Right lobe of liver (tissue), 6 donors: ENCODE data around the gene CTSW. TPM values are rescaled to one million over a fixed set of nuclear protein-coding genes. Genes with fewer than 3 reads are reported as not detected.
A peak's percentile ranks its signal among the peaks of the same experiment; 100 is the strongest.

ENCODE experiments used
- ATAC-seq, 4 donors: fragments of 200-7000 bp; cut with Tn5 transposase; one replicate each; pipeline ENCODE4 v1.9.1; 2020; ENCODE audit warnings: mild to moderate bottlenecking in 4 of 4, moderate library complexity in 4 of 4
- DNase-seq, 3 donors: peaks; one replicate each; pipeline ENCODE4 v3.0.0-alpha.2; 2020
- H3K27ac ChIP-seq, 3 donors: fragments of 200-600 bp; one replicate each; pipeline ENCODE4 v1.8.0; 2022
- H3K27me3 ChIP-seq, 2 donors: fragments of 200-600 bp; one replicate each; pipeline ENCODE4 v1.8.0; 2022
- H3K36me3 ChIP-seq, 4 donors: fragments of 200-600 bp; sonication (generic) in 1 of 4; one replicate each; pipeline versions ENCODE4 v1.5.1 to v1.8.0; 2017 to 2022; ENCODE audit warnings: control low read depth in 1 of 4
- H3K4me1 ChIP-seq, 4 donors: fragments of 200-600 bp; sonication (generic) in 1 of 4; one replicate each; pipeline versions ENCODE4 v1.5.1 to v1.8.0; 2017 to 2022; ENCODE audit warnings: control low read depth in 1 of 4
- H3K4me3 ChIP-seq, 3 donors: fragments of 200-600 bp; one replicate each; pipeline ENCODE4 v1.8.0; 2022
- H3K9me3 ChIP-seq, 4 donors: fragments of 200-600 bp; sonication (generic) in 1 of 4; one replicate each; pipeline versions ENCODE4 v1.5.1 to v1.8.0; 2017 to 2022; ENCODE audit warnings: control low read depth in 1 of 4
- POLR2A ChIP-seq: fragments of 450-650 bp; IDR thresholded peaks from one replicate; pipeline ENCODE4 v1.6.1; 2017; ENCODE audit warnings: antibody characterized with exemption, mild to moderate bottlenecking
- WGBS: methylation state at CpG from one replicate; pipeline ENCODE4 v1.1.6; 2018; ENCODE audit warnings: low coverage, low lambda C conversion rate; ENCODE audit not compliant: insufficient coverage; ENCODE audit errors: missing lambda C conversion rate; 5-methylcytosine and 5-hydroxymethylcytosine counted together
- intact Hi-C, 2 donors: fragments of 100-400 bp; cut with DNase I; formaldehyde crosslinking; loops; one replicate each; pipeline versions ENCODE4 v1.11.2 to v1.14.1; 2022
- total RNA-seq, 6 experiments: library from RNA; depleted of rRNA in 2 of 6; stranded (reverse); fragments of >200 nt in 2 of 6; fragmentation: NEBNext Ultra II Directional in 3 of 6; extraction: Animal tissue kit (Norgen Biotek cat#: 25700) in 3 of 6; gene quantifications; one replicate each; pipeline versions ENCODE4 v1.1.0 to v1.2.4, GENCODE V29; 2016 to 2023
- TF ChIP-seq, protein P1 (sequence below), 4 donors: fragments of 200-600 bp in 3 of 4; fragments of 450-650 bp in 1 of 4; IDR thresholded peaks; one replicate each; pipeline versions ENCODE4 v1.5.1 to v1.8.0; 2016 to 2022; ENCODE audit warnings: antibody characterized with exemption in 4 of 4, mild to moderate bottlenecking in 2 of 4
- donor health status: DM: no; HTN: yes; CAD: no.
- donor health status: DM: no; HTN: no; CAD: no.
- donor health status: DM: no; HTN: no; CAD: no.
- donor health status: DM: no; HTN: yes; CAD: no.
- donor health status: DM: no; HTN: yes; CAD: no.

Gene CTSW
- total RNA-seq, 6 experiments from 2014 or later, result 0.49 to 1.3 (median 1.0) TPM

DNA sequence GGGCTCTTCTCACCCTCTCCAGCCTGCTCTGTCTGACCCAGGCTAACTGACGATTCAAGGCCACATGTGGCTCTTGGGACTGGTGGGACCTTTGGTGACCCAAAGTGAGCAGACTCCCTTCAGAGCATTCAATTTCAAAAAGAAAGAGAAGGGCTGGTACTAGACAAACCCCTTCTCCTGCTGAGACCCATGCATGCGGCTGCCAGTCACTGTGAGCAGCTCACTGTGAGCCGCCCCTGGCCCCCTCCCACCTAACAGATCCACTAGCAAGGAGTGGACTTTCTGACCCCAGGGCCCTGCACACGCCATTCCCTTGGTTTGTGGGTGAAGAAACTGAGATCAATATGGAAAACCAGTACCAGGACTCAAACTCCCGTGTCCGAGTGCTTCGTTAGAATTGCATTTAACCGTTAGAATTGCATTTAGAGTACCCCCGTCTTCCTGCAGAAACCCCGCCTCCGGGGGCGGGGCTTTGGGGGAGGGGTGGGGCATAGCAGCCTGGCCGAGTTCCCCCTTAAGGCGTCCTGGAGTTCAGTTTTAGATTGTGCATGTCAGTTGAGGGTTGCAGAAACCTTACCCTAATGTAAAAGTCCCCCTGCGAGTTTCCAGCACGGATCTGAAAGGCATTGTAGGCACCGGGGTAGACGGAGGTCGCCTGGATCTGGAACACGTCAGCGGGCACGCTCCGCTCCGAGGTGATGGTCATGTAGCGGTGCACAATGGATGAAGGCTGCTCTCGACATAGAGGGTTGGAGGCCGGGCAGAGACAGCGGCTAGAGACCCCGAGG is 12.2 kb upstream of the CTSW start:
- Histone ChIP-seq H3K36me3 (peaks cover 0 to 28% (median 17%) of the 10 kb centered on the region in 4 donors), H3K4me3 (no peak overlapping the region), H3K4me1 (no peaks in the 10 kb centered on the region), H3K27ac (no peak overlapping the region), H3K27me3 (no peaks in the 10 kb centered on the region), H3K9me3 (no peaks in the 10 kb centered on the region)
- 44% methylated on average over 12 of the region's 29 CpGs for WGBS
- intact Hi-C loops, result no loop called here
- TF ChIP-seq, protein P1, sequence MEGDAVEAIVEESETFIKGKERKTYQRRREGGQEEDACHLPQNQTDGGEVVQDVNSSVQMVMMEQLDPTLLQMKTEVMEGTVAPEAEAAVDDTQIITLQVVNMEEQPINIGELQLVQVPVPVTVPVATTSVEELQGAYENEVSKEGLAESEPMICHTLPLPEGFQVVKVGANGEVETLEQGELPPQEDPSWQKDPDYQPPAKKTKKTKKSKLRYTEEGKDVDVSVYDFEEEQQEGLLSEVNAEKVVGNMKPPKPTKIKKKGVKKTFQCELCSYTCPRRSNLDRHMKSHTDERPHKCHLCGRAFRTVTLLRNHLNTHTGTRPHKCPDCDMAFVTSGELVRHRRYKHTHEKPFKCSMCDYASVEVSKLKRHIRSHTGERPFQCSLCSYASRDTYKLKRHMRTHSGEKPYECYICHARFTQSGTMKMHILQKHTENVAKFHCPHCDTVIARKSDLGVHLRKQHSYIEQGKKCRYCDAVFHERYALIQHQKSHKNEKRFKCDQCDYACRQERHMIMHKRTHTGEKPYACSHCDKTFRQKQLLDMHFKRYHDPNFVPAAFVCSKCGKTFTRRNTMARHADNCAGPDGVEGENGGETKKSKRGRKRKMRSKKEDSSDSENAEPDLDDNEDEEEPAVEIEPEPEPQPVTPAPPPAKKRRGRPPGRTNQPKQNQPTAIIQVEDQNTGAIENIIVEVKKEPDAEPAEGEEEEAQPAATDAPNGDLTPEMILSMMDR (IDR thresholded peaks at IDR 0.05), result no peak
- no peak for TF ChIP-seq POLR2A
- DNase-seq, result no peak
- ATAC-seq, result no peak

GRCh38 chr11:65868076-65868667 is 11.5 kb upstream of the CTSW start:
- TF ChIP-seq POLR2A, result no peak
- TF ChIP-seq, protein P1 (IDR thresholded peaks at IDR 0.05), result no peak
- WGBS, result 83% methylated on average over 1 of the region's 19 CpGs
- DNase-seq, result no peak
- no peak overlapping the region for H3K4me3 ChIP-seq
- ATAC-seq, result no peak
- no peaks in the 10 kb centered on the region for H3K9me3 ChIP-seq
- H3K36me3 ChIP-seq, result peaks cover 0 to 23% (median 14%) of the 10 kb centered on the region in 4 donors
- no peaks in the 10 kb centered on the region for H3K27me3 ChIP-seq
- H3K27ac ChIP-seq, result no peak overlapping the region
- intact Hi-C loops, result no loop called here
- H3K4me1 ChIP-seq, result peaks cover 0 to 4% (median 0%) of the 10 kb centered on the region in 4 donors

DNA sequence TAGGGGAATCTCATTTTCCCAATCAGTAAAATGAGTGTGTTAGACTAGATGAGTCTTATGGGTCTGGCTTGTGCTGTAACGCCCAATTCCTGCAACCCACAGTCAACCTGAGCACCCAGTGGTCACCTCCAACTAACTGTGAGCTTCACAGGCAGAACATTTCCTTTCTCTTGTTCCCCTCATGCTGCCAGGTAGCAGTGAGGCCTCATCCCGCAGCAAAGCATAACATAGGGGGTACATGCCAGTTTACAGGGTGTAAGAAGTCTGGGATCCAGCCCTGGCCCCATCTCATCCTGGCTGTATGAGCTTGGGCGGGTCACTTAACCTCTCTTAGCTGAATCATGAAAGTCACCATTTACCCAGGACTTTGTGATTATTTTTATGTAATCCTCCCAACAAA is 10.7 kb upstream of the CTSW start:
- ATAC-seq (no peak), DNase-seq (no peak)
- Histone ChIP-seq H3K27ac (no peak overlapping the region), H3K36me3 (peaks cover 0 to 17% (median 9%) of the 10 kb centered on the region in 4 donors), H3K4me1 (peaks cover 0 to 7% (median 0%) of the 10 kb centered on the region in 4 donors), H3K27me3 (no peaks in the 10 kb centered on the region), H3K4me3 (no peak overlapping the region), H3K9me3 (no peaks in the 10 kb centered on the region)
- no peak for TF ChIP-seq POLR2A
- TF ChIP-seq, protein P1 (IDR thresholded peaks at IDR 0.05), result no peak
- intact Hi-C loops, result no loop called here
- WGBS, result no CpG with 5 or more reads among the region's 3 CpGs

DNA sequence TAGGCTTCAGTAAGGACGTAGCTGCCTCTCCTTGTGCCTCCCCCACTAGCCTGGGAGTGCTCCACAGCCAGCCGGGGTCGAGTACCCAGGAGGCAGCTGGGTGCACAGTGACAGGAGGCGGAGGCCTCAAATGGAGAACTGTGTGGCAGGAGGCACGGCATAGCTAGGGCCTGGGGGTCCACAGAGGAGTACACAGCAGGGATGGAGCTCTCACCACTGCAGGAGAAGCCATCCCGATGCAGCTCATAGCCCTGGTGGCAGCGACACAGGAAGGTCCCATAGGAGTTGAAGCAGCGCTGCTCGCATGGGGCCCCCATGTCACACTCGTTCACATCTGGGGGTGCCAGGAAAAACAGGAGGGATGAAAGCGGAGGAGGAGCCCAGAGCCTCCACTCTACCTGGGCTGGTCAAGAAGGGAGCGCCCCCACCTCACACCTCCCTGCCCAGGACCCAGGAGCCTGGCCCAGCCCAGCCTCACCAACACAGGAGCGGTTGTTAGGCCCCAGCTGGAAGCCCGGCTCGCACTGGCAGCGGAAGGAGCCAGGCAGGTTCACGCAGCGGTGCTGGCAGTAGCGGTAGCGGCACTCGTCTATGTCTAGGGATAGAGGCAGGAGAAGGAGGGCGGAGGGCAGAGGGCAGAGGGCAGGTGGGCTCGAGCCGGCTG is 9.9 kb upstream of the CTSW start:
- DNase-seq (peak in 1 of 3 donors; percentile 53), ATAC-seq (no peak)
- Histone ChIP-seq H3K36me3 (peaks cover 0 to 9% (median 5%) of the 10 kb centered on the region in 4 donors), H3K4me3 (no peak overlapping the region), H3K9me3 (no peaks in the 10 kb centered on the region), H3K4me1 (peaks cover 0 to 9% (median 0%) of the 10 kb centered on the region in 4 donors), H3K27me3 (no peaks in the 10 kb centered on the region), H3K27ac (no peak overlapping the region)
- 47% methylated on average over 3 of the region's 24 CpGs for WGBS
- intact Hi-C loops, result no loop called here
- no peak for TF ChIP-seq POLR2A
- TF ChIP-seq, protein P1 (IDR thresholded peaks at IDR 0.05), result no peak
